AG09309 (cell line): ENCODE data around the gene MED26.

ENCODE experiments used
- DNase-seq: peaks from one replicate; pipeline ENCODE4 v3.0.0-alpha.2; 2010; ENCODE audit warnings: low read depth
- H3K4me3 ChIP-seq: 2 replicates; pipeline ENCODE4 v1.5.1; 2011; ENCODE audit warnings: mild to moderate bottlenecking, low read depth, low read length, moderate library complexity; ENCODE audit not compliant: control insufficient read depth
- CTCF ChIP-seq: IDR thresholded peaks from 2 replicates; pipeline ENCODE4 v1.5.1; 2011; ENCODE audit warnings: mild to moderate bottlenecking, low read depth, low read length, inconsistent platforms; ENCODE audit not compliant: insufficient read depth, control insufficient read depth; ENCODE audit errors: missing control alignments

MED26 gene

GRCh38 chr19:16589917-16590316 is 38.1 kb downstream of the MED26 start:
- no peak for DNase-seq
- H3K4me3 ChIP-seq = no peak overlapping the region
- no peak for TF ChIP-seq CTCF

- no peak for DNase-seq
- TF ChIP-seq CTCF = no peak
- no peak overlapping the region for H3K4me3 ChIP-seq
Measured at GRCh38 chr19:16588824-16589577, 39.0 kb downstream of the MED26 start.

- no peak for TF ChIP-seq CTCF
- H3K4me3 ChIP-seq = no peak overlapping the region
- no peak for DNase-seq
Measured at GRCh38 chr19:16587833-16588823, 39.9 kb downstream of the MED26 start.

DNA sequence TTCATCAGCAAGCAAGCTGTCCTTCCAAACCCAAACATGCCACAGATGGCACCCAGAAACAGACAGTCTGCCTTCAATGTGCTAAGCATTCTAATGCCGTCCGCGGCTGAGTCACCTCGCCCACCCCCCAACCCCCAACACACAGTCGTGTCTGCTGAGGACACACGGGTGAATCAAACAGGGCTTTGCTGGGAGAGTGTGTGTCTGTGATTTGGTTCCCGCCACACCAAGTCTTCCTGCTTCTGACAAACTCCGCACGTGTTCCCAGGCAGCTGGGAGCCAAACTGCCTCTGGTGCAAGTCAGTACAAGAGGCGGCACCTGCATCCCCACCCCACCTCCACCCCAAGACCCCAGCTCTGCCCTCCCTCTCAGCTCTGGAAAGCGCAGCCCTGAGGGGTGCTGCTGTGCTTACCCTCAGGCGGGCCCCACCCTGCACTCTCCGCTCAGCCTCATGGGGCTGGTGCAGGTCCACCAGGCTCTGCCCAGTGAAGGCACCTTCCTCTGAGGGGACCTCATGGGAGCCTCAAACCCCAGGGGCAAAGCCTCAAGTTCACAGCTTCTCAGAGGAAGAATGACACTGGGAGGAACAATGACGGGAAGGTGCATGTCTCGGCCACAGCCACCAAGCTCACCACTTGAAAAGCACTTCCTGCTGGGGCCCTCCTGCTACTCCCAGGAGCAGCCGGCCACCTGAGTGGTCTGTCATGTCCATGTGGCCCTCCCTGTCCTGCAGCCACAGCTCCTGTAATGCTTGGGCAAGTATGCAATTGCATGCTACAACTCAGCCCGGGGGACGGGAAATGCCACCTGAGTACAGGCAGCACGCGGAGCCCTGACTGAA is 40.8 kb downstream of the MED26 start:
- no peak for DNase-seq
- no peak for TF ChIP-seq CTCF
- H3K4me3 ChIP-seq = no peak overlapping the region

DNA sequence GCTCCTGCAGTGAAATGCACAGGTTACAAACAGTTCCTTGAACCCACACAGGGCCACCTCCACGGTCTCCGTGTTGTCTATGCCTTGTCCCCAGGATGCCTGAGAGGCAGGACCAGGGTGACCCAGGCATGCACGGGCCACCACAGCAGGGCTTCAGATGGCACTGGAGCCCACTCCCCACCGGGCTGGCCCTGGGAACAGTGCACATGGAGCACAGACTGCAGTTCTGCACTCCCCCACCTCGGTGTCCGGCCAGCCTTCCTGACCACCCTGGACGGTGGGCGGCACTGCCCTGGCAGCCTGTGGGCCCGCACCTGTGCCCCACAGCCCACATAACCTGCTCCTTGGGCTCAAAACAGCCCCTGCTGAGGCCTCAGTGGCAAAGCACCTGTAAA is 41.5 kb downstream of the MED26 start:
- no peak for DNase-seq
- no peak for TF ChIP-seq CTCF
- no peak overlapping the region for H3K4me3 ChIP-seq
